Measurements from ENCODE around the gene GALNT17.

DNA sequence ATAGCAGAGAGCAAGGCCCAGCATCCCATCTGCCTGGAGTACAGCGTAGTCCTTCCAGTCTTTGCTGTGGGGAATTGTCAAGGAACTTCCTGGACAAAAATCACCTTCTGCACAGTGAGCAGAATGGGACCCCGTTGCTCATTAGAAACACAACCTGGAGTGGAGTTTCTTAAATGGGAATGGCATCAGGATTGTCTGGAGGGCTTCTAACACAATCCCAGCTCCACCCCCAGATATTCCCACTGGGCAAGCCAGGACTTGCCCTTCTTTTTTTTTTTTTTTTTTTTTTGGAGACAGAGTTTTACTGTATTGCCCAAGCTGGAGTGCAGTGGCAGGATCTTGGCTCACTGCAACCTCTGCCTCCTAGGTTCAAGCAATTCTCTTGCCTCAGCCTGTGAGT lies 356.4 kb downstream of the GALNT17 start:
- TF ChIP-seq CTBP1 (IDR thresholded peaks at IDR 0.05; ENCODE audit: borderline replicate concordance) (no peak), FOXA1 (IDR thresholded peaks at IDR 0.05) (no peak), ZNF384 (IDR thresholded peaks at IDR 0.05) (0 out of 2 replicates have a peak, but pooled peaks have one; percentile 9), LEF1 (IDR thresholded peaks at IDR 0.05; ENCODE audit: borderline replicate concordance) (no peak), FOXK2 (IDR thresholded peaks at IDR 0.05) (no peak), SP1 (IDR thresholded peaks at IDR 0.05) (no peak), BHLHE40 (IDR thresholded peaks at IDR 0.05; ENCODE audit: borderline replicate concordance) (no peak), TARDBP (IDR thresholded peaks at IDR 0.05) (no peak), NFRKB (IDR thresholded peaks at IDR 0.05) (no peak)
- TF ChIP-seq, protein P1, sequence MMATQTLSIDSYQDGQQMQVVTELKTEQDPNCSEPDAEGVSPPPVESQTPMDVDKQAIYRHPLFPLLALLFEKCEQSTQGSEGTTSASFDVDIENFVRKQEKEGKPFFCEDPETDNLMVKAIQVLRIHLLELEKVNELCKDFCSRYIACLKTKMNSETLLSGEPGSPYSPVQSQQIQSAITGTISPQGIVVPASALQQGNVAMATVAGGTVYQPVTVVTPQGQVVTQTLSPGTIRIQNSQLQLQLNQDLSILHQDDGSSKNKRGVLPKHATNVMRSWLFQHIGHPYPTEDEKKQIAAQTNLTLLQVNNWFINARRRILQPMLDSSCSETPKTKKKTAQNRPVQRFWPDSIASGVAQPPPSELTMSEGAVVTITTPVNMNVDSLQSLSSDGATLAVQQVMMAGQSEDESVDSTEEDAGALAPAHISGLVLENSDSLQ (IDR thresholded peaks at IDR 0.05): no peak
